Endothelial cell of umbilical vein (primary cell): ENCODE measurements around the gene KCNIP3. TPM values are rescaled to one million over a fixed set of nuclear protein-coding genes. Genes with fewer than 3 reads are reported as not detected.

Source experiments
- BruUV-seq: library from RNA; stranded (reverse); fragments of 400-500 nt; replicated peaks from 2 replicates; lab custom pipeline; 2021; lab: Mats Ljungman, UMichigan
- CTCF ChIA-PET: fragments of 300-600, 350-600 bp; sonication (Branson Sonifier 250); formaldehyde crosslinking; loops from one replicate; lab custom pipeline; 2021; ENCODE audit warnings: antibody characterized with exemption, inconsistent platforms; lab: Charles Lee
- POLR2A ChIA-PET: fragments of 300-600, 350-600 bp; sonication (Branson Sonifier 250); formaldehyde crosslinking; loops from one replicate; lab custom pipeline; 2021; ENCODE audit warnings: antibody characterized with exemption, inconsistent platforms; lab: Charles Lee
- DNase-seq: peaks from one replicate; pipeline ENCODE4 v3.0.0-alpha.2; 2011; ENCODE audit warnings: low read depth, low spot score
- FAIRE-seq: peaks from 2 replicates; lab custom pipeline; 2011; peaks lifted over from hg19 to GRCh38; lab: Jason Lieb, UNC
- H2AFZ ChIP-seq: 2 replicates; pipeline ENCODE4 v1.6.0; 2012; ENCODE audit warnings: low read depth, low read length, control low read depth, inconsistent platforms
- H3K27ac ChIP-seq: 2 replicates; pipeline ENCODE4 v1.5.1; 2011; ENCODE audit warnings: low read depth, mild to moderate bottlenecking, control low read depth, low read length, moderate library complexity; ENCODE audit not compliant: insufficient read depth
- H3K27me3 ChIP-seq, 2 experiments: 2 replicates each; pipeline versions ENCODE4 v1.6.0 to v1.6.1; 2011; ENCODE audit warnings: low read length in 2 of 2, mixed read lengths in 1 of 2; ENCODE audit not compliant: control insufficient read depth in 2 of 2, insufficient read depth in 2 of 2
- H3K36me3 ChIP-seq, 2 experiments: 2 replicates in 1 of 2; 3 replicates in 1 of 2; pipeline ENCODE4 v1.5.1; 2011; ENCODE audit warnings: low read length in 2 of 2, mild to moderate bottlenecking in 1 of 2, moderate library complexity in 1 of 2; ENCODE audit not compliant: control insufficient read depth in 2 of 2, insufficient read depth in 2 of 2; ENCODE audit errors: extremely low read depth in 1 of 2
- H3K4me1 ChIP-seq: 3 replicates; pipeline ENCODE4 v1.5.1; 2011; ENCODE audit warnings: mild to moderate bottlenecking, low read length; ENCODE audit not compliant: control insufficient read depth, insufficient read depth; ENCODE audit errors: extremely low read depth
- H3K4me2 ChIP-seq: 2 replicates; pipeline ENCODE4 v1.6.1; 2011; ENCODE audit warnings: low read length, control low read depth, mixed read lengths; ENCODE audit not compliant: insufficient read depth
- H3K4me3 ChIP-seq, 3 experiments: fragments of 200-600 bp in 1 of 3; sonication (generic), shearing (Covaris generic) in 1 of 3; replicated peaks in 1 of 3; 2 replicates each; pipeline ENCODE4 v1.5.1; 2011 to 2016; ENCODE audit warnings: control low read depth in 3 of 3, low read length in 3 of 3, mild to moderate bottlenecking in 2 of 3, inconsistent platforms in 1 of 3, low read depth in 1 of 3, moderate library complexity in 1 of 3; ENCODE audit not compliant: insufficient read depth in 1 of 3
- H3K79me2 ChIP-seq: 2 replicates; pipeline ENCODE4 v1.6.0; 2012; ENCODE audit warnings: low read length, inconsistent platforms; ENCODE audit not compliant: control insufficient read depth, insufficient read depth
- H3K9ac ChIP-seq: replicated peaks from 2 replicates; pipeline ENCODE3; 2011; ENCODE audit warnings: low read length, control low read depth; ENCODE audit not compliant: insufficient read depth; ENCODE audit errors: extremely low read depth
- H3K9me1 ChIP-seq: replicated peaks from 3 replicates; pipeline ENCODE4 v1.6.0; 2011; ENCODE audit warnings: mild to moderate bottlenecking, low read length; ENCODE audit not compliant: control insufficient read depth, insufficient read depth; ENCODE audit errors: extremely low read depth
- H3K9me3 ChIP-seq: replicated peaks from 2 replicates; pipeline ENCODE4 v1.5.1; 2012; ENCODE audit warnings: low read length, inconsistent platforms; ENCODE audit not compliant: control insufficient read depth, insufficient read depth
- H4K20me1 ChIP-seq: replicated peaks from 2 replicates; pipeline ENCODE3; 2011; ENCODE audit warnings: mild to moderate bottlenecking, low read length; ENCODE audit not compliant: control insufficient read depth, insufficient read depth; ENCODE audit errors: extremely low read depth
- EZH2 ChIP-seq: IDR thresholded peaks from 2 replicates; pipeline ENCODE4 v1.6.1; 2012; ENCODE audit warnings: borderline replicate concordance, low read depth, mild to moderate bottlenecking, moderate library complexity, low read length, inconsistent platforms; ENCODE audit not compliant: severe bottlenecking
- FOS ChIP-seq: IDR thresholded peaks from 2 replicates; pipeline ENCODE4 v1.6.1; 2011; ENCODE audit warnings: mild to moderate bottlenecking, low read length, moderate library complexity, borderline replicate concordance; ENCODE audit not compliant: insufficient read depth
- GATA2 ChIP-seq: IDR thresholded peaks from 2 replicates; pipeline ENCODE4 v1.7.0; 2011; ENCODE audit warnings: low read depth, mild to moderate bottlenecking, moderate library complexity, mixed read lengths, low read length; ENCODE audit not compliant: insufficient read length, insufficient read depth
- JUN ChIP-seq: IDR thresholded peaks from 2 replicates; pipeline ENCODE4 v1.6.1; 2011; ENCODE audit warnings: borderline replicate concordance, low read depth; ENCODE audit not compliant: insufficient read length, insufficient read depth
- MYC ChIP-seq: IDR thresholded peaks from one replicate; pipeline ENCODE4 v1.6.1; 2011; ENCODE audit warnings: mild to moderate bottlenecking, low read depth, low read length
- POLR2A ChIP-seq: IDR thresholded peaks from 2 replicates; pipeline ENCODE4 v1.6.1; 2012; ENCODE audit warnings: low read depth, mild to moderate bottlenecking, control low read depth, low read length
- POLR2AphosphoS5 ChIP-seq: IDR thresholded peaks from 2 replicates; pipeline ENCODE4 v1.6.1; 2012; ENCODE audit warnings: low read depth, mild to moderate bottlenecking, control low read depth, low read length, moderate library complexity; ENCODE audit not compliant: insufficient read depth
- dilution Hi-C: fragments of 300-500 bp; cut with MboI; formaldehyde crosslinking; loops from one replicate; pipeline ENCODE4 v1.15.0; 2019; ENCODE audit warnings: low sequenced_read_pairs; ENCODE audit not compliant: extremely low pct_ligation_motif_present
- intact Hi-C: fragments of 100-400 bp; cut with micrococcal nuclease; formaldehyde crosslinking; loops from one replicate; pipeline ENCODE4 v1.10.0; 2022
- polyA plus RNA-seq, 4 experiments: library from polyadenylated mRNA; depleted of rRNA in 3 of 4; stranded (reverse) in 3 of 4; unstranded in 1 of 4; fragments of >200 nt; gene quantifications; 2 replicates each; pipeline versions ENCODE4 v1.2.1 to v1.2.3, GENCODE V29; 2011 to 2012; ENCODE audit warnings: missing spikeins in 1 of 4
- total RNA-seq: library from RNA; stranded (reverse); gene quantifications from 2 replicates; pipeline ENCODE4 v1.2.3, GENCODE V29; 2021
- TF ChIP-seq, protein P1 (sequence below): IDR thresholded peaks from 2 replicates; pipeline ENCODE4 v1.6.1; 2011; ENCODE audit not compliant: insufficient read depth, insufficient read length
- TF ChIP-seq, protein P2 (sequence below), 2 donors: IDR thresholded peaks; 1 replicate in 1 of 2; 2 replicates in 1 of 2; pipeline ENCODE4 v1.5.1; 2011; ENCODE audit warnings: low read length in 2 of 2, mild to moderate bottlenecking in 2 of 2, moderate library complexity in 2 of 2, control low read depth in 1 of 2, inconsistent platforms in 1 of 2, low read depth in 1 of 2; ENCODE audit not compliant: insufficient read depth in 1 of 2; ENCODE audit errors: extremely low read depth in 1 of 2

KCNIP3 gene
- total and polyA plus RNA-seq, 2 donors (not counting 3 experiments of a cell fraction or from before 2014, with no cell fraction given): 0.12 to 0.62 TPM

- H3K36me3 ChIP-seq: no peaks in the 10 kb centered on the region
- CTCF ChIA-PET: no interaction called here
- H3K4me2 ChIP-seq: no peak overlapping the region
- H3K9me3 ChIP-seq: no peaks in the 10 kb centered on the region
- no peaks in the 10 kb centered on the region for H3K79me2 ChIP-seq
- H4K20me1 ChIP-seq: no peaks in the 10 kb centered on the region
- H2AFZ ChIP-seq: no peak overlapping the region
- no peak overlapping the region for H3K4me3 ChIP-seq
- H3K9ac ChIP-seq: no peak overlapping the region
- H3K9me1 ChIP-seq: no peaks in the 10 kb centered on the region
- H3K4me1 ChIP-seq: peaks cover under 1% of the 10 kb centered on the region
- H3K27me3 ChIP-seq: peaks cover 3 to 12% of the 10 kb centered on the region in 2 experiments
- dilution Hi-C loops: no loop called here
- H3K27ac ChIP-seq: no peak overlapping the region
- intact Hi-C loops: no loop called here
- DNase-seq: no peak
- FAIRE-seq: no peak
- TF ChIP-seq, protein P1, sequence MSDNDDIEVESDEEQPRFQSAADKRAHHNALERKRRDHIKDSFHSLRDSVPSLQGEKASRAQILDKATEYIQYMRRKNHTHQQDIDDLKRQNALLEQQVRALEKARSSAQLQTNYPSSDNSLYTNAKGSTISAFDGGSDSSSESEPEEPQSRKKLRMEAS: no peak
- no peak for TF ChIP-seq POLR2AphosphoS5
- no peak for TF ChIP-seq POLR2A
- no peak for TF ChIP-seq FOS
- no peak for TF ChIP-seq JUN
- TF ChIP-seq EZH2: no peak
- TF ChIP-seq MYC: no peak
- TF ChIP-seq, protein P2, sequence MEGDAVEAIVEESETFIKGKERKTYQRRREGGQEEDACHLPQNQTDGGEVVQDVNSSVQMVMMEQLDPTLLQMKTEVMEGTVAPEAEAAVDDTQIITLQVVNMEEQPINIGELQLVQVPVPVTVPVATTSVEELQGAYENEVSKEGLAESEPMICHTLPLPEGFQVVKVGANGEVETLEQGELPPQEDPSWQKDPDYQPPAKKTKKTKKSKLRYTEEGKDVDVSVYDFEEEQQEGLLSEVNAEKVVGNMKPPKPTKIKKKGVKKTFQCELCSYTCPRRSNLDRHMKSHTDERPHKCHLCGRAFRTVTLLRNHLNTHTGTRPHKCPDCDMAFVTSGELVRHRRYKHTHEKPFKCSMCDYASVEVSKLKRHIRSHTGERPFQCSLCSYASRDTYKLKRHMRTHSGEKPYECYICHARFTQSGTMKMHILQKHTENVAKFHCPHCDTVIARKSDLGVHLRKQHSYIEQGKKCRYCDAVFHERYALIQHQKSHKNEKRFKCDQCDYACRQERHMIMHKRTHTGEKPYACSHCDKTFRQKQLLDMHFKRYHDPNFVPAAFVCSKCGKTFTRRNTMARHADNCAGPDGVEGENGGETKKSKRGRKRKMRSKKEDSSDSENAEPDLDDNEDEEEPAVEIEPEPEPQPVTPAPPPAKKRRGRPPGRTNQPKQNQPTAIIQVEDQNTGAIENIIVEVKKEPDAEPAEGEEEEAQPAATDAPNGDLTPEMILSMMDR (IDR thresholded peaks at IDR 0.05; ENCODE audit: extremely low read depth in 1 of 2, insufficient read depth in 1 of 2, low read depth in 1 of 2, low read length in 2 of 2): no peak
- no peak for TF ChIP-seq GATA2
- BruUV-seq: no TSS peak
- POLR2A ChIA-PET: no interaction called here
These were observed 53.8 kb downstream of the KCNIP3 start for GRCh38 chr2:95350774-95351597.
